A549 (cell line): ENCODE data around the gene GLIPR1. TPM values are rescaled to one million over a fixed set of nuclear protein-coding genes. Genes with fewer than 3 reads are reported as not detected.
A peak's percentile ranks its signal among the peaks of the same experiment; 100 is the strongest.

Source experiments
- ATAC-seq, 2 experiments: fragments of 200-7000 bp in 1 of 2; fragments of >200 bp in 1 of 2; cut with Nextera tagmentation in 1 of 2; cut with Tn5 transposase in 1 of 2; 3 replicates each; pipeline versions ENCODE4 v1.8.0 to v1.9.1; 2018 to 2020; ENCODE audit warnings: mild to moderate bottlenecking in 1 of 2, moderate library complexity in 1 of 2
- CTCF ChIA-PET: fragments of 300-600 bp; sonication (Branson Sonifier 250); formaldehyde crosslinking; extraction: SDS; loops from one replicate; lab custom pipeline; 2021; ENCODE audit warnings: antibody characterized with exemption, inconsistent platforms; lab: Yijun Ruan, JAX
- POLR2A ChIA-PET: fragments of 350-600 bp; formaldehyde crosslinking; extraction: SDS; loops from one replicate; lab custom pipeline; 2021; ENCODE audit warnings: antibody characterized with exemption, inconsistent platforms; lab: Yijun Ruan, JAX
- DNase-seq, 2 experiments: peaks; one replicate each; pipeline versions ENCODE4 v3.0.0 to v3.0.0-alpha.2; 2011 to 2016; ENCODE audit warnings: low read depth in 1 of 2, low spot score in 1 of 2
- FAIRE-seq: peaks from 2 replicates; lab custom pipeline; 2011; peaks lifted over from hg19 to GRCh38; lab: Jason Lieb, UNC
- H3K27ac ChIP-seq, 2 experiments: fragments of >200 bp; sonication (Bioruptor Twin); formaldehyde crosslinking; 3 replicates each; pipeline ENCODE4 v1.5.1; 2016 to 2017
- H3K4me1 ChIP-seq: fragments of >200 bp; sonication (Bioruptor Twin); formaldehyde crosslinking; 3 replicates; pipeline ENCODE4 v1.6.1; 2016
- H3K4me2 ChIP-seq: fragments of >200 bp; sonication (Bioruptor Twin); formaldehyde crosslinking; 3 replicates; pipeline ENCODE4 v1.6.1; 2016
- H3K4me3 ChIP-seq: fragments of >200 bp; sonication (Bioruptor Twin); formaldehyde crosslinking; 3 replicates; pipeline ENCODE4 v1.5.1; 2016
- H3K9me3 ChIP-seq: fragments of >200 bp; sonication (Bioruptor Twin); formaldehyde crosslinking; 3 replicates; pipeline ENCODE4 v1.6.1; 2016
- ATOH8 ChIP-seq: fragments of 250-450 bp; sonication (Bioruptor Pico); IDR thresholded peaks from 2 replicates; pipeline ENCODE4 v1.5.0; 2020; ENCODE audit warnings: low read depth, mild to moderate bottlenecking, moderate library complexity
- CBX8 ChIP-seq: fragments of 200-600 bp; sonication (generic); IDR thresholded peaks from 2 replicates; pipeline ENCODE4 v1.6.1; 2016
- CEBPB ChIP-seq, 2 experiments: fragments of >200 bp in 1 of 2; sonication (Bioruptor Twin) in 1 of 2; formaldehyde crosslinking in 1 of 2; IDR thresholded peaks; 2 replicates each; pipeline ENCODE4 v1.6.1; 2012 to 2016
- EP300 ChIP-seq, 2 experiments: fragments of >200 bp; sonication (Bioruptor Twin); formaldehyde crosslinking; IDR thresholded peaks; 2 replicates in 1 of 2; 3 replicates in 1 of 2; pipeline ENCODE4 v1.6.1; 2016 to 2017
- FOSB ChIP-seq: fragments of 250-450 bp; sonication (Bioruptor Pico); IDR thresholded peaks from 2 replicates; pipeline ENCODE4 v1.5.0; 2020; ENCODE audit warnings: mild to moderate bottlenecking, moderate library complexity
- FOSL2 ChIP-seq, 2 experiments: fragments of 450-650 bp in 1 of 2; fragments of >200 bp in 1 of 2; sonication (Bioruptor Twin) in 1 of 2; formaldehyde crosslinking; IDR thresholded peaks; 2 replicates each; pipeline versions ENCODE4 v1.5.0 to v1.6.1; 2016 to 2020; ENCODE audit warnings: mild to moderate bottlenecking in 1 of 2, moderate library complexity in 1 of 2
- HEYL ChIP-seq: fragments of 250-450 bp; sonication (Bioruptor Pico); IDR thresholded peaks from 2 replicates; pipeline ENCODE4 v1.8.0; 2021; ENCODE audit warnings: mild to moderate bottlenecking, moderate library complexity
- HMGXB4 ChIP-seq: fragments of 250-450 bp; sonication (Bioruptor Pico); IDR thresholded peaks from 2 replicates; pipeline ENCODE4 v1.5.0; 2021; ENCODE audit warnings: mild to moderate bottlenecking, moderate library complexity, borderline replicate concordance
- JUN ChIP-seq, 2 experiments: fragments of >200 bp; sonication (Bioruptor Twin); formaldehyde crosslinking; IDR thresholded peaks; 2 replicates in 1 of 2; 3 replicates in 1 of 2; pipeline ENCODE4 v1.6.1; 2016 to 2017
- KDM5A ChIP-seq: fragments of 200-600 bp; sonication (generic); IDR thresholded peaks from 2 replicates; pipeline ENCODE4 v1.6.1; 2016; ENCODE audit warnings: antibody characterized with exemption, mild to moderate bottlenecking
- MAFK ChIP-seq: fragments of 450-650 bp; IDR thresholded peaks from 2 replicates; pipeline ENCODE4 v1.6.1; 2014; ENCODE audit not compliant: partially characterized antibody
- NFE2L2 ChIP-seq: fragments of 150-350 bp; conservative IDR thresholded peaks from 2 replicates; pipeline ENCODE4 v1.6.1; 2014; ENCODE audit warnings: low read length
- NR3C1 ChIP-seq: fragments of >200 bp; sonication (Bioruptor Twin); formaldehyde crosslinking; IDR thresholded peaks from 3 replicates; pipeline ENCODE4 v1.6.1; 2017
- POLR2A ChIP-seq: IDR thresholded peaks from 2 replicates; pipeline ENCODE4 v1.6.1; 2012; ENCODE audit warnings: mild to moderate bottlenecking, low read length
- RARB ChIP-seq: fragments of 250-450 bp; sonication (Bioruptor Pico); IDR thresholded peaks from 2 replicates; pipeline ENCODE4 v1.8.0; 2021; ENCODE audit warnings: mild to moderate bottlenecking, moderate library complexity
- RCOR1 ChIP-seq: fragments of 150-350 bp; IDR thresholded peaks from 2 replicates; pipeline ENCODE4 v1.6.1; 2014; ENCODE audit warnings: antibody characterized with exemption, low read length, low read depth
- ZC3H11A ChIP-seq: fragments of 450-650 bp; IDR thresholded peaks from 2 replicates; pipeline ENCODE4 v1.6.1; 2014; ENCODE audit warnings: antibody characterized with exemption, mild to moderate bottlenecking
- WGBS: methylation state at CpG from one replicate; pipeline ENCODE4 v1.1.6; 2017; ENCODE audit errors: missing lambda C conversion rate; 5-methylcytosine and 5-hydroxymethylcytosine counted together
- polyA plus RNA-seq, 4 experiments: library from polyadenylated mRNA; depleted of rRNA in 3 of 4; stranded (reverse); fragments of >200 nt; fragmentation: RNase III in 1 of 4; extraction: RNeasy Plus Mini Kit Qiagen cat#74134 plus additional on column Dnase treatment in 1 of 4; gene quantifications; 2 replicates in 3 of 4; 3 replicates in 1 of 4; pipeline ENCODE4 v1.2.3, GENCODE V29; 2011 to 2017

Gene GLIPR1
- polyA plus RNA-seq, 2 of the 4 experiments (the other 2 are of a cell fraction) = 42.2 to 44.5 TPM

GRCh38 chr12:75543529-75543928 lies 63.0 kb downstream of the GLIPR1 start:
- no peak overlapping the region for H3K4me3 ChIP-seq
- ATAC-seq (no peak), DNase-seq (no peak)
- H3K4me2 ChIP-seq = no peak overlapping the region
- CTCF ChIA-PET = interaction anchor here (0.8 to 1.9 kb wide), 5 partner anchors 16 to 913 kb away, joined by 3 to 11 read pairs (median 3); partner anchors contain the start of gene PHLDA1
- 72% methylated on average over 1 of the region's 1 CpG for WGBS
- TF ChIP-seq POLR2A (no peak), MAFK (peak; percentile 78)
- TF ChIP-seq, all 56 proteins: peak for 1
- no peak overlapping the region for H3K27ac ChIP-seq
- FAIRE-seq = no peak
- H3K4me1 ChIP-seq = no peaks in the 10 kb centered on the region
- POLR2A ChIA-PET = no interaction called here
- no peaks in the 10 kb centered on the region for H3K9me3 ChIP-seq

- FAIRE-seq (no peak), DNase-seq (no peak), ATAC-seq (no peak)
- POLR2A ChIA-PET = no interaction called here
- no peak overlapping the region; a peak in 1 of 6 replicates for H3K27ac ChIP-seq
- TF ChIP-seq JUN (IDR thresholded peaks at IDR 0.05) (no peak), HEYL (no peak), ATOH8 (CRISPR knock-in tag) (no peak), FOSL2 (IDR thresholded peaks at IDR 0.05) (no peak), FOSL2 (CRISPR knock-in tag; IDR thresholded peaks at IDR 0.05) (no peak), CBX8 (no peak), NR3C1 (no peak), ZC3H11A (no peak), HMGXB4 (CRISPR knock-in tag) (no peak), EP300 (IDR thresholded peaks at IDR 0.05) (no peak), KDM5A (no peak), CEBPB (IDR thresholded peaks at IDR 0.05) (no peak), RCOR1 (no peak)
- 0 out of 3 replicates have a peak, but pooled peaks cover 4% of the 10 kb centered on the region for H3K4me1 ChIP-seq
- WGBS = 95% methylated on average over 1 of the region's 1 CpG
- H3K4me3 ChIP-seq = no peak overlapping the region
- no peaks in the 10 kb centered on the region for H3K9me3 ChIP-seq
- CTCF ChIA-PET = interaction anchor here (0.7 to 2.2 kb wide), 4 partner anchors 13 to 38 kb away, joined by 3 to 6 read pairs (median 6); no protein-coding TSS in a partner anchor
- no peak overlapping the region for H3K4me2 ChIP-seq
Observed at GRCh38 chr12:75545636-75546035, 65.1 kb downstream of the GLIPR1 start.

GRCh38 chr12:75548879-75549278 lies 68.3 kb downstream of the GLIPR1 start:
- CTCF ChIA-PET = no interaction called here
- no peak for FAIRE-seq
- no peak for TF ChIP-seq POLR2A
- TF ChIP-seq CBX8 = no peak
- no peak for TF ChIP-seq FOSB (CRISPR knock-in tag)
- TF ChIP-seq KDM5A = no peak
- TF ChIP-seq RARB (CRISPR knock-in tag) = no peak
- no peak for TF ChIP-seq FOSL2 (IDR thresholded peaks at IDR 0.05)
- no peak for TF ChIP-seq FOSL2 (CRISPR knock-in tag; IDR thresholded peaks at IDR 0.05)
- no peak for TF ChIP-seq NFE2L2
- no peak for TF ChIP-seq ATOH8 (CRISPR knock-in tag)
- TF ChIP-seq RCOR1 = no peak
- TF ChIP-seq, all 56 proteins: peak for 0
- no peak overlapping the region for H3K4me3 ChIP-seq
- POLR2A ChIA-PET = no interaction called here
- 98% methylated on average over 1 of the region's 1 CpG for WGBS
- H3K4me2 ChIP-seq = no peak overlapping the region
- ATAC-seq = no peak
- H3K4me1 ChIP-seq = peaks cover 9% of the 10 kb centered on the region; the same call in 2 of the 3 replicates
- no peak for DNase-seq
- H3K9me3 ChIP-seq = no peaks in the 10 kb centered on the region
- H3K27ac ChIP-seq = no peak overlapping the region
